ENCODE results near the gene ABHD8. TPM values are rescaled to one million over a fixed set of nuclear protein-coding genes. Genes with fewer than 3 reads are reported as not detected.

Gene ABHD8
- total and polyA plus RNA-seq, 2 of the 13 experiments (the other 11 are each of a cell fraction or from before 2014, with no cell fraction given) = 6.3 to 7.2 TPM

DNA sequence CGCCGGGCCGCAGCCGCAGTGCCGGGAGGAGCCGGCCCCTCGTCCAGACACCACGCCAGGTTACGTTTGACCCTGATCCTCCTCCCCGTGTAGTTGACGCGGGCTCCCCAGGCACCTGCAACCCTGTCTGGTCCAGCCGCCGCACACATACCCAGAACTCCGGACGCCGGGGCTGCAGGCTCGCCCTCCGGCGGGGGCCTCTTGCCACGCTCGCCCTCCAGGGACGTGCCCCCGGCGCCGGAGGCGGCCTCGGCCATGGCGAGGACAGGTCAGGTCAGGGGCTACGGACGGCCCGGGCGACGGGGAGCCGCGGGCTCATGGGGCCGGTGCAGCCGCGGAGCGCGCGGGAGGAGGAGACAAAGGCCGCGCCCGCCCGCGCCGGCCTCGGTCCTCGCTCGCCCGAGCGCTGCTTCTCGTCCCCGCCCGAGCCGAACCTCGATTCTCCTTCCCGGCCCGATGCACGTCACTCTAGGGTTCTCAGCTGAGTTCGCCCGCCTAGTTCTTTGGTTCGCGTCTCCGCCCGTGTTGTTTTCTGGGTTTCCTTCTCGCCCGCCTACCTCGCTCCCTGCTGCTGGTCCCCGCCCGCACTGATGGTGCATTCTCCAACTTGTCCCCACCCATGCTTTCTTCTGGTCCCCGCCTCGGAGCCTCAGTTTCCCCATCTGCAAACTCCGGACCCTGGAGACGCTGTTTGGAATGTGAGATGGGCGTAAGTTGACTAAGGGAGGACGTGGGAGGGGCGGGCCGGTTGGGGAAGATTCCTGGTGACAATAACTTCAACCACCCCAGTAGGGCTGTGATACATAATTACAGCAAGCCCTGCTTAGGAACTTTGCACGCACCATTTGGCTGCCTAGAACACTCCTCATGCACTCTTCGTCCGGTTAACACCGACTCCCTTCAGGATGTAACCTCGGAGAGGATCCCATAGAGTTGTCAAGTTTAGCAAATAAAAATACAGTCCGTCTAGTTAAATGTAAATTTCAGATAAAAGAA is 31.5 kb upstream of the ABHD8 start, which contains the start of gene ANO8 (continued):
- TF ChIP-seq, protein P1, sequence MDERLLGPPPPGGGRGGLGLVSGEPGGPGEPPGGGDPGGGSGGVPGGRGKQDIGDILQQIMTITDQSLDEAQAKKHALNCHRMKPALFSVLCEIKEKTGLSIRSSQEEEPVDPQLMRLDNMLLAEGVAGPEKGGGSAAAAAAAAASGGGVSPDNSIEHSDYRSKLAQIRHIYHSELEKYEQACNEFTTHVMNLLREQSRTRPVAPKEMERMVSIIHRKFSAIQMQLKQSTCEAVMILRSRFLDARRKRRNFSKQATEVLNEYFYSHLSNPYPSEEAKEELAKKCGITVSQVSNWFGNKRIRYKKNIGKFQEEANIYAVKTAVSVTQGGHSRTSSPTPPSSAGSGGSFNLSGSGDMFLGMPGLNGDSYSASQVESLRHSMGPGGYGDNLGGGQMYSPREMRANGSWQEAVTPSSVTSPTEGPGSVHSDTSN (CRISPR knock-in tag; IDR thresholded peaks at IDR 0.05) = peak; percentile 61
- TF ChIP-seq TEAD3 (CRISPR knock-in tag; optimal IDR thresholded peaks at IDR 0.05; ENCODE audit: borderline replicate concordance) = peak; percentile 47
- peak; percentile 71; the same call in 1 of the 2 replicates for TF ChIP-seq ZNF354B (CRISPR knock-in tag; IDR thresholded peaks at IDR 0.05)
- TF ChIP-seq, protein P2, sequence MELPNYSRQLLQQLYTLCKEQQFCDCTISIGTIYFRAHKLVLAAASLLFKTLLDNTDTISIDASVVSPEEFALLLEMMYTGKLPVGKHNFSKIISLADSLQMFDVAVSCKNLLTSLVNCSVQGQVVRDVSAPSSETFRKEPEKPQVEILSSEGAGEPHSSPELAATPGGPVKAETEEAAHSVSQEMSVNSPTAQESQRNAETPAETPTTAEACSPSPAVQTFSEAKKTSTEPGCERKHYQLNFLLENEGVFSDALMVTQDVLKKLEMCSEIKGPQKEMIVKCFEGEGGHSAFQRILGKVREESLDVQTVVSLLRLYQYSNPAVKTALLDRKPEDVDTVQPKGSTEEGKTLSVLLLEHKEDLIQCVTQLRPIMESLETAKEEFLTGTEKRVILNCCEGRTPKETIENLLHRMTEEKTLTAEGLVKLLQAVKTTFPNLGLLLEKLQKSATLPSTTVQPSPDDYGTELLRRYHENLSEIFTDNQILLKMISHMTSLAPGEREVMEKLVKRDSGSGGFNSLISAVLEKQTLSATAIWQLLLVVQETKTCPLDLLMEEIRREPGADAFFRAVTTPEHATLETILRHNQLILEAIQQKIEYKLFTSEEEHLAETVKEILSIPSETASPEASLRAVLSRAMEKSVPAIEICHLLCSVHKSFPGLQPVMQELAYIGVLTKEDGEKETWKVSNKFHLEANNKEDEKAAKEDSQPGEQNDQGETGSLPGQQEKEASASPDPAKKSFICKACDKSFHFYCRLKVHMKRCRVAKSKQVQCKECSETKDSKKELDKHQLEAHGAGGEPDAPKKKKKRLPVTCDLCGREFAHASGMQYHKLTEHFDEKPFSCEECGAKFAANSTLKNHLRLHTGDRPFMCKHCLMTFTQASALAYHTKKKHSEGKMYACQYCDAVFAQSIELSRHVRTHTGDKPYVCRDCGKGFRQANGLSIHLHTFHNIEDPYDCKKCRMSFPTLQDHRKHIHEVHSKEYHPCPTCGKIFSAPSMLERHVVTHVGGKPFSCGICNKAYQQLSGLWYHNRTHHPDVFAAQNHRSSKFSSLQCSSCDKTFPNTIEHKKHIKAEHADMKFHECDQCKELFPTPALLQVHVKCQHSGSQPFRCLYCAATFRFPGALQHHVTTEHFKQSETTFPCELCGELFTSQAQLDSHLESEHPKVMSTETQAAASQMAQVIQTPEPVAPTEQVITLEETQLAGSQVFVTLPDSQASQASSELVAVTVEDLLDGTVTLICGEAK (IDR thresholded peaks at IDR 0.05) = no peak
- TF ChIP-seq, protein P2 (CRISPR knock-in tag; IDR thresholded peaks at IDR 0.05) = no peak; the same call in 1 of the 2 replicates
- no peak for TF ChIP-seq ZNF530 (CRISPR knock-in tag; IDR thresholded peaks at IDR 0.05; ENCODE audit: low read depth)
- no peak for TF ChIP-seq KLF6 (CRISPR knock-in tag; IDR thresholded peaks at IDR 0.05)
- TF ChIP-seq POLR2A (IDR thresholded peaks at IDR 0.05; ENCODE audit: insufficient read depth in 1 of 2, low read depth in 2 of 2, low read length in 2 of 2) = peak in 1 of 2 experiments; percentile 50; a peak in 1 of 4 replicates
- no peak for TF ChIP-seq ZNF570 (CRISPR knock-in tag; IDR thresholded peaks at IDR 0.05; ENCODE audit: borderline replicate concordance)
- no peak for TF ChIP-seq MAF1 (CRISPR knock-in tag; IDR thresholded peaks at IDR 0.05; ENCODE audit: borderline replicate concordance)
- no peak for TF ChIP-seq THYN1 (CRISPR knock-in tag; IDR thresholded peaks at IDR 0.05; ENCODE audit: borderline replicate concordance, low read depth)
- TF ChIP-seq ZNF777 (CRISPR knock-in tag; IDR thresholded peaks at IDR 0.05) = peak; percentile 57
- no peak for TF ChIP-seq RBAK (CRISPR knock-in tag; IDR thresholded peaks at IDR 0.05)
- TF ChIP-seq NR2F2 (IDR thresholded peaks at IDR 0.05; ENCODE audit: borderline replicate concordance, low read depth) = no peak
- TF ChIP-seq CHD4 (IDR thresholded peaks at IDR 0.05; ENCODE audit: borderline replicate concordance, low read length) = no peak
- TF ChIP-seq, protein P3, sequence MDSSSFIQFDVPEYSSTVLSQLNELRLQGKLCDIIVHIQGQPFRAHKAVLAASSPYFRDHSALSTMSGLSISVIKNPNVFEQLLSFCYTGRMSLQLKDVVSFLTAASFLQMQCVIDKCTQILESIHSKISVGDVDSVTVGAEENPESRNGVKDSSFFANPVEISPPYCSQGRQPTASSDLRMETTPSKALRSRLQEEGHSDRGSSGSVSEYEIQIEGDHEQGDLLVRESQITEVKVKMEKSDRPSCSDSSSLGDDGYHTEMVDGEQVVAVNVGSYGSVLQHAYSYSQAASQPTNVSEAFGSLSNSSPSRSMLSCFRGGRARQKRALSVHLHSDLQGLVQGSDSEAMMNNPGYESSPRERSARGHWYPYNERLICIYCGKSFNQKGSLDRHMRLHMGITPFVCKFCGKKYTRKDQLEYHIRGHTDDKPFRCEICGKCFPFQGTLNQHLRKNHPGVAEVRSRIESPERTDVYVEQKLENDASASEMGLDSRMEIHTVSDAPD (CRISPR knock-in tag; IDR thresholded peaks at IDR 0.05) = peak; percentile 53; the same call in 1 of the 2 replicates
